ENCODE data around the gene TOX2.

DNA sequence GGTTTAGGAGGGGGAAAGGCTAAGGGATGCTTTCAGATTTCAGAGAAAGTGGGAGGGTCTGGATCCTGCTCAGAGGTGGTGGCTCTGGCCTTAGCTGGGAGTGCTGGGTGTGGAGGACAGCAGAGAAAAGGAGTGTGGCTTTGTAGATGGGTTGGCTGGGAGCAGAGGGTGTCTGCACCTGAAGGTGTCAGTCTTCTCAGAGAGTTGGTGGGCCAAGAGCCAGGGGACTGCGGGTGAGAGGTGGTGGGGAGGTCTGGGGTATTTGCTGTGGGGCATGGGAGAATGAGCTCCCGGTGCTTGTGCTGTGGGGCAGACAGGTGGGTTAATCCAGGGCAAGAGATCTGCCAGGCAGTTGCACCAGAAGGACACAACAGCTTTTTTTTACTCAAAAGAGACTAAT is 67.4 kb downstream of the TOX2 start:
- TF ChIP-seq RAD21 (IDR thresholded peaks at IDR 0.05; ENCODE audit: low read length) = no peak
- TF ChIP-seq, protein P1, sequence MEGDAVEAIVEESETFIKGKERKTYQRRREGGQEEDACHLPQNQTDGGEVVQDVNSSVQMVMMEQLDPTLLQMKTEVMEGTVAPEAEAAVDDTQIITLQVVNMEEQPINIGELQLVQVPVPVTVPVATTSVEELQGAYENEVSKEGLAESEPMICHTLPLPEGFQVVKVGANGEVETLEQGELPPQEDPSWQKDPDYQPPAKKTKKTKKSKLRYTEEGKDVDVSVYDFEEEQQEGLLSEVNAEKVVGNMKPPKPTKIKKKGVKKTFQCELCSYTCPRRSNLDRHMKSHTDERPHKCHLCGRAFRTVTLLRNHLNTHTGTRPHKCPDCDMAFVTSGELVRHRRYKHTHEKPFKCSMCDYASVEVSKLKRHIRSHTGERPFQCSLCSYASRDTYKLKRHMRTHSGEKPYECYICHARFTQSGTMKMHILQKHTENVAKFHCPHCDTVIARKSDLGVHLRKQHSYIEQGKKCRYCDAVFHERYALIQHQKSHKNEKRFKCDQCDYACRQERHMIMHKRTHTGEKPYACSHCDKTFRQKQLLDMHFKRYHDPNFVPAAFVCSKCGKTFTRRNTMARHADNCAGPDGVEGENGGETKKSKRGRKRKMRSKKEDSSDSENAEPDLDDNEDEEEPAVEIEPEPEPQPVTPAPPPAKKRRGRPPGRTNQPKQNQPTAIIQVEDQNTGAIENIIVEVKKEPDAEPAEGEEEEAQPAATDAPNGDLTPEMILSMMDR (conservative IDR thresholded peaks at IDR 0.05; ENCODE audit: low read depth, low read length) = no peak
- no peak for TF ChIP-seq MAZ (IDR thresholded peaks at IDR 0.05; ENCODE audit: borderline replicate concordance, low read depth, low read length)
- TF ChIP-seq RFX5 (IDR thresholded peaks at IDR 0.05; ENCODE audit: low read depth, low read length) = no peak
- no peak for TF ChIP-seq POLR2A (IDR thresholded peaks at IDR 0.05; ENCODE audit: low read depth, low read length)

Measured in IMR-90 (cell line).